ENCODE measurements around the gene PLXNB3.

PLXNB3 gene

DNA sequence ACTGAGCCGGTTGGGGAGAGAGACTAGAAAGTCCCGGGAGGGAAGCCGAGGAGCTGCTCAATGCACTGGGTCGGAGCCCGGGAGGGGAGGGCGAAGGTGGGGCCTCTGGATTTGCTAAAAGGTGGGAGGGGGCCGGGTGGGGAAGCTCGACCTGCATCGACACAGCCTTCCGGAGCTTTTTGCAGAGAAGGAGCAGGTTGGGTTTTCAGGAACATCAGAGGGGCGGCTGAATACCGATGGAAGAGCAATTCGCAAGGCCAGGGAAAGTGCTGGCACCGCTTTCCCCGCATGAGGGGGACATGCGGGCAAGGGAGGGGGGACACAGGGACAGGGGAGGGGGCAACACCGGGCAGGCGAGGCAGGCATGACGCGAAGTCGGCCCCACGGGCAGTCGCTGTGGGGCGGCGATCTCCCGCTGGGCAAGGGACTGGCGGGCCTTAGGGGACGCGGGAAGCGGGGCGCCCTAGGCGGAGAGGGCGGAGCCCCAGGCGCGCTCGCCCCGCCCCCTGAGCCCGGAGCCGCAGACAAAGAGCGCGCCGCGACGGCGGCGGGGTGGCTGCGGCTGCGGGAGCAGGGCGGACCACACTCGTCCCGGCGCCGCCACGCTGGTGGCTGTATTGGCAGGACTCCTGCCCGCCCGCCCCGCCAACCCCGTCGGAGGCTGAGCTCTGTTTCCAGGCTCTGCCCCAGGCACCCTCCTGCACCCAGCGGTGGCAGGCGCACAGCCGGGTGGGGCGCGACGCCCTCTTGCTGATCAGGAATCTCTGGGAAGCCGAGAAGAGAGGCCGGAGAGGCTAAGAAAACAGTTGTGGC, 54.7 kb downstream of the PLXNB3 start:
- DNase-seq: no peak

DNA sequence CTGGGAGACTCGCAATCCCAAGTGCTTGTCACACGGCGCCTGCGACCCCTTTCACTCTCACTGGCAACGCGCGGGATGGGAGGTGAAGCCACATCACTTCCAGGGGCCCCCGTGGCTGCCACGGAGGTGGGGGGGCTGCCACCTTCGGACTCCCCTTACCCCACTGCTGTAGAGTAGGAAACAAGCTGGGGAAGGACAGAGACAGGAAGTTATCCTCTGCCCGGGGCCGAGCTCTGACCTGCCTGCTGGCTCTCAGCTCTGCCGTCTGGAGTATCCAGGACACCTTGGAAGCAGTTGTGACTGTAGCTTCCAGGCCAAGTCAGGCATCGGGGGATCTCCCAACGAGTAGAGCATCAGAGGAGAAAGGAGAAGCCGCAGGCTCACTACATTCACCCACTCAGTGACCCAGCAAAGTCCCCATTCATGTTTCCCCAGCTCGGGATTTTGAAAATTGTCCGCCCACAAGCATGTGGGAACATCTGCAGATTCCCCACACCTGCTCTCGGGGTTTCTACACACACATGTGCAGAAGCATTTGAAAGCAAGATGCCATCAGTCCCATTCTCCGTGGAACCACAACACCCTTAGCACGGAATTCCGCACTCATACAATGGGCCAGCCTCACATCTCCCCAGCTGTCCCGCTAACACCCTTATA, 55.5 kb downstream of the PLXNB3 start:
- DNase-seq: no peak

DNA sequence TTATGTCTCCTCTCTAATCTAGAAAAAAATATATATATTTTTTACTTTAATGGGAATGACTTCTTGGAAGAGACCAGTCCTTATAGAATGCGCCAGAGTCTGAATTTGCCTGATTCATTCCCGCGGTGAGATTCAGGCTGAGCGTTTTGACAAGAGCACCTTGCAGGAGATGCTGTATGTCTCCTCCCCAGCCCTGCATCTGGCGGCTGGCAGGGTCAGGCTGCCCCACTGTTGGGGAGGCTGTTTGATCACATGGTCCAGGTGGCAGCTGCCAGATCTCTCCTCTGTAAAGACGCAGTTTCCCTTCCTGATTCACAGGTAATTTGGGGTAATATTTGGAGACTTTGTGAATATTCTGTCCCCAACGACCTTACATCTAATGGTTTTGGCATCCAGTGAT, 56.6 kb downstream of the PLXNB3 start:
- DNase-seq: no peak

DNA sequence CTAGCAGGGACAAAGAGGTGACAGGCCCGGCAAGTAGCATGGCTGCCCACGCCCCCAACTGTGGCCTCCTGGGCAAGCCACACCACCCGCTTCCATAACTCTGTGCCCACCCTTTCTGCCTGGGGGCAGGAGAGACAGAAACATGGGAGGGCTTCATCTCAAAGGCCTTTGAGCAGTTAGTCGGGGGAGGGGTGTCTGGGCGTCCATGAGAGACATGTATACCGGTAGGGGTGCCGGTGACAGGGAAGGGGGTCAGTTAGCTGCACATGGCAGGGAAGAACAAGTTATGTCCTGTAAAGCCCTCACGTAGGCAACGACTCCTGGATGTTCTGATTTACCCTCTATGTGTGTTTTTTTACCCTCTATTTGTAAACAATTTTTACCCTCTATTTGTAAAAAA, 57.0 kb downstream of the PLXNB3 start:
- no peak for DNase-seq

DNA sequence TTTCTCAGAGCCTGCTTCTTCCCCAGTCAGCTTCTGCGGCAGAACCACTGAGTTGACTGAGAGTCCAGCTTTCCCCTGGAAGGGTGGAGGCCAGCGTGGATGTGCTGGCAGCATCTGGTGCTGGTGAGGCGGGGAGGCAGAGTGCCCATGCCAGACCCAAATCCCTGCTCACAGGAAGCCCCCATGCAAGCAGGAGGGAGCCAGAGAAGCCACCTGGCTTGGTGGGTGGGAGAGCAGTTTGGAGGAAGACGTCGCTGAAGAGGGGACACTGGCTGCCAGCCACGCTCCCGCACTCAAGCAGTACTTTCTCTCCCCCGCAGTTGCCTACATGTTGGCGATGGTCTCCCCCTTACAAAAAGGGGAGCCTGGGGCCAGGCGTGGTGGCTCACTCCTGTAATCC, 60.3 kb downstream of the PLXNB3 start:
- no peak for DNase-seq

DNA sequence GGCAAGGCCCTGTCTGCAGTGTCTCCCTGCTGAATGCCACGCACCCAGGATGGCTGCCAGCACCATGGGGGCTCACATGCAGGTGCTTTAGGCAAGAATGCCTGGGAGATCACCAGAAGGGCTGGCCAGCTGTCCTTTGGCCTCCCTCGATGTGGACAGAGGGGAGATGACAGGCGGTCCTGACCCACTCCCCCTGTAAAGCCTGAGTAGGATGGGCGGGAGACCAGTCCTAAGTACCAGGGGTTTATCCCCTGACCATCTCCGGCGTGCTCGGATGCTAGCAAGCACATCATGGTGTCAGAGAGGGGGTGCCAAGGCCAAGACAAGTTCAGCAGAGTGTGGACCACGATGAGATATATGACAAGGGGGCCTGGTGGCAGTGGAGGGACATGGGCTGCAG, 61.0 kb downstream of the PLXNB3 start:
- DNase-seq: no peak
